Testis (tissue), 2 donors: ENCODE measurements around the gene GALE.

Experiments
- POLR2A ChIP-seq: fragments of 450-650 bp; IDR thresholded peaks from one replicate; pipeline ENCODE4 v1.6.1; 2017; ENCODE audit warnings: antibody characterized with exemption, mild to moderate bottlenecking, moderate library complexity
- TF ChIP-seq, protein P1 (sequence below), 3 experiments: fragments of 450-650 bp in 2 of 3; fragments of 200-600 bp in 1 of 3; sonication (generic) in 1 of 3; IDR thresholded peaks; one replicate each; pipeline ENCODE4 v1.5.1; 2016 to 2019; ENCODE audit warnings: antibody characterized with exemption in 3 of 3, mild to moderate bottlenecking in 2 of 3, moderate library complexity in 1 of 3

DNA sequence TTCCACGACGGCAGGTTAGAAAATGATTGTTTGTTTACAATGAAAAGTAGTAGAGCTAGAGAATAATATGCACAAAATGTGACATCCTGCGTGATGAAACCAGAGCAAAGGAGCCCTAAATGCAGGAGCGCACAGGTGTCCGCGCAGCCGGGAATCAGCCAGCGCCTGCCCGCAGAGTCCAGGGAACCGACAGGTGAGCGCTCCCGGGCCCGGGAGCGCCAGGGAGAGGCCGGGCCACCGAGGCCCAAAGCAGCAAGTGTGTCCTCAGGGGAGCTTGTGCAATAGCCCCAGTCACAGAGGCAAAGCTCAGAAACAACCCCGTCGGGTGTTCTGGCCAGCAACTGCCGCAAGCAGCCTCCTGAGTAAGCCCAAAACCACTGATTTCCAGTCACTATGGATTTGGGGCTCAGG is 789 bp upstream of the GALE start:
- TF ChIP-seq, protein P1, sequence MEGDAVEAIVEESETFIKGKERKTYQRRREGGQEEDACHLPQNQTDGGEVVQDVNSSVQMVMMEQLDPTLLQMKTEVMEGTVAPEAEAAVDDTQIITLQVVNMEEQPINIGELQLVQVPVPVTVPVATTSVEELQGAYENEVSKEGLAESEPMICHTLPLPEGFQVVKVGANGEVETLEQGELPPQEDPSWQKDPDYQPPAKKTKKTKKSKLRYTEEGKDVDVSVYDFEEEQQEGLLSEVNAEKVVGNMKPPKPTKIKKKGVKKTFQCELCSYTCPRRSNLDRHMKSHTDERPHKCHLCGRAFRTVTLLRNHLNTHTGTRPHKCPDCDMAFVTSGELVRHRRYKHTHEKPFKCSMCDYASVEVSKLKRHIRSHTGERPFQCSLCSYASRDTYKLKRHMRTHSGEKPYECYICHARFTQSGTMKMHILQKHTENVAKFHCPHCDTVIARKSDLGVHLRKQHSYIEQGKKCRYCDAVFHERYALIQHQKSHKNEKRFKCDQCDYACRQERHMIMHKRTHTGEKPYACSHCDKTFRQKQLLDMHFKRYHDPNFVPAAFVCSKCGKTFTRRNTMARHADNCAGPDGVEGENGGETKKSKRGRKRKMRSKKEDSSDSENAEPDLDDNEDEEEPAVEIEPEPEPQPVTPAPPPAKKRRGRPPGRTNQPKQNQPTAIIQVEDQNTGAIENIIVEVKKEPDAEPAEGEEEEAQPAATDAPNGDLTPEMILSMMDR (IDR thresholded peaks at IDR 0.05) = no peak
- no peak for TF ChIP-seq POLR2A
